HCT116 (cell line): ENCODE measurements around the gene EIF3I. TPM values are rescaled to one million over a fixed set of nuclear protein-coding genes. Genes with fewer than 3 reads are reported as not detected.

ENCODE experiments used
- ATAC-seq: fragments of 200-7000 bp; cut with Tn5 transposase; 2 replicates; pipeline ENCODE4 v1.9.1; 2020; ENCODE audit warnings: mild to moderate bottlenecking, moderate library complexity
- BruUV-seq: library from RNA; stranded (reverse); fragments of 400-500 nt; replicated peaks from 2 replicates; lab custom pipeline; 2021; lab: Mats Ljungman, UMichigan
- CTCF ChIA-PET: fragments of 300-600 bp; sonication (Branson Sonifier 250); formaldehyde crosslinking; loops from one replicate; lab custom pipeline; 2021; ENCODE audit warnings: antibody characterized with exemption; lab: Charles Lee
- POLR2A ChIA-PET: fragments of 300-600, 350-600 bp; sonication (Branson Sonifier 250); formaldehyde crosslinking; loops from one replicate; lab custom pipeline; 2021; ENCODE audit warnings: antibody characterized with exemption; lab: Charles Lee
- RAD21 ChIA-PET, 2 experiments: fragments of 300-600 bp; sonication (Branson Sonifier 250); formaldehyde crosslinking; loops; one replicate each; lab custom pipeline; 2023; ENCODE audit warnings: low total read pairs in 2 of 2; ENCODE audit not compliant: uncharacterized antibody in 2 of 2, unreplicated experiment in 2 of 2, low non-redundant PET in 1 of 2; lab: Charles Lee
- DNase-seq: peaks from one replicate; pipeline ENCODE4 v3.0.0-alpha.2; 2010; ENCODE audit warnings: low read depth, low spot score
- H2AFZ ChIP-seq: fragments of 200-600 bp; shearing (Covaris generic), sonication (generic); 2 replicates; pipeline ENCODE4 v1.6.1; 2017; ENCODE audit warnings: low read depth, mixed run types, mixed read lengths, antibody characterized with exemption, low read length; ENCODE audit not compliant: poor library complexity, severe bottlenecking
- H3K27ac ChIP-seq: 2 replicates; pipeline ENCODE4 v1.5.1; 2012; ENCODE audit warnings: low read depth, low read length
- H3K27me3 ChIP-seq: fragments of 200-600 bp; sonication (generic); 2 replicates; pipeline ENCODE4 v1.6.1; 2016; ENCODE audit warnings: mixed run types, low read length, mixed read lengths; ENCODE audit not compliant: insufficient read depth
- H3K36me3 ChIP-seq, 2 experiments: fragments of 200-500 bp in 1 of 2; fragments of 200-600 bp in 1 of 2; sonication (Bioruptor generic) in 1 of 2; sonication (generic) in 1 of 2; 2 replicates each; pipeline versions ENCODE4 v1.5.1 to v1.6.1; 2014 to 2016; ENCODE audit warnings: low read length in 2 of 2, inconsistent platforms in 1 of 2, mixed read lengths in 1 of 2, mixed run types in 1 of 2; ENCODE audit not compliant: insufficient read depth in 2 of 2, control insufficient read depth in 1 of 2
- H3K4me1 ChIP-seq, 2 experiments: fragments of 200-600 bp in 1 of 2; sonication (generic) in 1 of 2; 2 replicates each; pipeline versions ENCODE4 v1.5.1 to v1.6.1; 2012 to 2017; ENCODE audit warnings: low read length in 2 of 2, inconsistent platforms in 1 of 2, mild to moderate bottlenecking in 1 of 2, mixed read lengths in 1 of 2, mixed run types in 1 of 2, moderate library complexity in 1 of 2; ENCODE audit not compliant: insufficient read depth in 2 of 2, control insufficient read depth in 1 of 2
- H3K4me2 ChIP-seq: fragments of 200-600 bp; sonication (generic); 2 replicates; pipeline ENCODE4 v1.6.1; 2017; ENCODE audit warnings: mixed run types, low read length, mixed read lengths
- H3K4me3 ChIP-seq, 2 experiments: fragments of 200-600 bp in 1 of 2; sonication (generic) in 1 of 2; replicated peaks in 1 of 2; 2 replicates each; pipeline ENCODE4 v1.5.1; 2011 to 2016; ENCODE audit warnings: low read length in 2 of 2, control low read depth in 1 of 2, low read depth in 1 of 2, mild to moderate bottlenecking in 1 of 2, mixed read lengths in 1 of 2, mixed run types in 1 of 2
- H3K79me2 ChIP-seq: fragments of 200-600 bp; sonication (generic); 2 replicates; pipeline ENCODE4 v1.6.1; 2017; ENCODE audit warnings: mild to moderate bottlenecking, mixed run types, low read length, moderate library complexity, mixed read lengths; ENCODE audit not compliant: insufficient read depth
- H3K9ac ChIP-seq: fragments of 200-600 bp; sonication (generic); 2 replicates; pipeline ENCODE4 v1.6.1; 2016; ENCODE audit warnings: low read length, mixed read lengths
- H3K9me2 ChIP-seq: fragments of 200-600 bp; sonication (generic), shearing (Covaris generic); 2 replicates; pipeline ENCODE4 v1.6.1; 2017; ENCODE audit warnings: mixed run types, mild to moderate bottlenecking, moderate library complexity; ENCODE audit not compliant: insufficient read depth
- H3K9me3 ChIP-seq, 2 experiments: fragments of 200-500 bp in 1 of 2; fragments of 200-600 bp in 1 of 2; sonication (Bioruptor generic) in 1 of 2; sonication (generic) in 1 of 2; 2 replicates each; pipeline ENCODE4 v1.6.1; 2014 to 2017; ENCODE audit warnings: low read length in 2 of 2, mixed read lengths in 2 of 2, inconsistent platforms in 1 of 2, low read depth in 1 of 2, mild to moderate bottlenecking in 1 of 2, mixed run types in 1 of 2, moderate library complexity in 1 of 2; ENCODE audit not compliant: control insufficient read depth in 1 of 2, insufficient read depth in 1 of 2
- H4K20me1 ChIP-seq: fragments of 200-600 bp; sonication (generic), shearing (Covaris generic); 2 replicates; pipeline ENCODE4 v1.6.1; 2017; ENCODE audit warnings: mixed run types, mild to moderate bottlenecking, moderate library complexity; ENCODE audit not compliant: insufficient read depth
- ATF3 ChIP-seq: IDR thresholded peaks from 2 replicates; pipeline ENCODE4 v1.6.1; 2012
- CEBPB ChIP-seq: IDR thresholded peaks from 2 replicates; pipeline ENCODE4 v1.6.1; 2012; ENCODE audit warnings: low read depth
- CTCF ChIP-seq, 3 experiments: fragments of 200-600 bp in 1 of 3; sonication (generic) in 1 of 3; IDR thresholded peaks in 2 of 3; conservative IDR thresholded peaks in 1 of 3; 2 replicates each; pipeline ENCODE4 v1.5.1; 2012 to 2017; ENCODE audit warnings: low read depth in 2 of 3, low read length in 2 of 3, antibody characterized with exemption in 1 of 3, borderline replicate concordance in 1 of 3, control low read depth in 1 of 3, mild to moderate bottlenecking in 1 of 3, mixed read lengths in 1 of 3, mixed run types in 1 of 3, moderate library complexity in 1 of 3; ENCODE audit not compliant: insufficient read depth in 1 of 3
- EGR1 ChIP-seq: IDR thresholded peaks from 2 replicates; pipeline ENCODE4 v1.6.1; 2012; ENCODE audit warnings: low read depth
- EZH2 ChIP-seq: fragments of 200-600 bp; sonication (generic); IDR thresholded peaks from 2 replicates; pipeline ENCODE4 v1.6.1; 2017; ENCODE audit warnings: antibody characterized with exemption, mixed run types
- EZH2phosphoT487 ChIP-seq: fragments of 200-600 bp; IDR thresholded peaks from 2 replicates; pipeline ENCODE4 v1.6.1; 2018; ENCODE audit warnings: antibody characterized with exemption, borderline replicate concordance
- MAX ChIP-seq: IDR thresholded peaks from 2 replicates; pipeline ENCODE4 v1.6.1; 2012
- POLR2A ChIP-seq: IDR thresholded peaks from 2 replicates; pipeline ENCODE4 v1.7.0; 2011; ENCODE audit warnings: borderline replicate concordance; ENCODE audit not compliant: insufficient read depth, insufficient read length; ENCODE audit errors: extremely low read depth
- SIN3A ChIP-seq: IDR thresholded peaks from 2 replicates; pipeline ENCODE4 v1.6.1; 2012; ENCODE audit warnings: low read depth
- SP1 ChIP-seq: IDR thresholded peaks from 2 replicates; pipeline ENCODE4 v1.6.1; 2012; ENCODE audit warnings: low read depth
- YY1 ChIP-seq: IDR thresholded peaks from 2 replicates; pipeline ENCODE4 v1.6.1; 2011; ENCODE audit warnings: low read length, low read depth, moderate library complexity, mild to moderate bottlenecking; ENCODE audit not compliant: insufficient replicate concordance; ENCODE audit errors: extremely low read depth
- ZBTB33 ChIP-seq: IDR thresholded peaks from 2 replicates; pipeline ENCODE4 v1.6.1; 2011; ENCODE audit warnings: mild to moderate bottlenecking, low read length, moderate library complexity; ENCODE audit not compliant: insufficient replicate concordance; ENCODE audit errors: extremely low read depth
- ZFX ChIP-seq: fragments of 450-650 bp; IDR thresholded peaks from 2 replicates; pipeline ENCODE4 v1.6.1; 2017
- intact Hi-C: fragments of 100-400 bp; cut with micrococcal nuclease; formaldehyde crosslinking; loops from 2 replicates; pipeline ENCODE4 v1.10.0; 2022
- total RNA-seq: library from RNA; stranded (reverse); gene quantifications from one replicate; pipeline ENCODE4 v1.2.1, GENCODE V29; 2021; ENCODE audit not compliant: unreplicated experiment

EIF3I gene
- total RNA-seq, 1 experiment from 2014 or later, result 323 TPM

- ChIA-PET POLR2A (no interaction called here), CTCF (interaction anchor here (1.4 kb wide), 1 partner anchor 16 kb away, joined by 3 read pairs; no protein-coding TSS in a partner anchor), RAD21 (no interaction called here)
- Histone ChIP-seq H3K9me2 (no peaks in the 10 kb centered on the region), H3K4me3 (no peak overlapping the region), H3K36me3 (peaks cover 5 to 26% of the 10 kb centered on the region in 2 experiments), H4K20me1 (no peaks in the 10 kb centered on the region), H3K79me2 (no peaks in the 10 kb centered on the region), H3K27ac (no peak overlapping the region), H3K9me3 (no peaks in the 10 kb centered on the region), H2AFZ (no peak overlapping the region), H3K4me1 (peaks cover 5 to 21% of the 10 kb centered on the region in 2 experiments; a peak in 3 of 4 replicates), H3K4me2 (peak overlapping the region; percentile 71), H3K9ac (0 out of 2 replicates have a peak overlapping the region, but pooled peaks have one; percentile 47), H3K27me3 (no peaks in the 10 kb centered on the region)
- TF ChIP-seq CEBPB (no peak), YY1 (no peak), ATF3 (no peak), POLR2A (no peak), SIN3A (no peak), EZH2 (no peak), ZFX (no peak)
- DNase-seq, result no peak
- intact Hi-C loops, result no loop called here
- ATAC-seq, result 0 out of 2 replicates have a peak, but pooled peaks have one; percentile 6
- no TSS peak for BruUV-seq
These were observed 22.5 kb upstream of the EIF3I start for GRCh38 chr1:32199717-32200072.

- Histone ChIP-seq H4K20me1 (no peaks in the 10 kb centered on the region), H3K4me2 (peak within 1 kb of the TSS; percentile 71), H3K36me3 (peaks cover 2 to 19% of the 10 kb centered on the region in 2 experiments; a peak in 3 of 4 replicates), H3K4me1 (peaks cover 5 to 28% of the 10 kb centered on the region in 2 experiments; a peak in 3 of 4 replicates), H3K9me3 (no peaks in the 10 kb centered on the region), H3K27ac (no peak within 1 kb of the TSS), H3K9ac (peak within 1 kb of the TSS; percentile 47), H3K79me2 (no peaks in the 10 kb centered on the region), H3K9me2 (no peaks in the 10 kb centered on the region), H3K27me3 (no peaks in the 10 kb centered on the region), H2AFZ (no peak within 1 kb of the TSS), H3K4me3 (peak within 1 kb of the TSS; percentile 38 to 51)
- ChIA-PET CTCF (interaction anchor here (1.0 to 1.4 kb wide), 2 partner anchors 15 to 48 kb away, joined by 3 read pairs; no protein-coding TSS in a partner anchor), RAD21 (no interaction called here), POLR2A (interaction anchor here (0.7 kb wide), 1 partner anchor 59 kb away, joined by 3 read pairs; no protein-coding TSS in a partner anchor)
- DNase-seq (no peak), ATAC-seq (peak; percentile 55)
- TF ChIP-seq EZH2, result no peak
- no peak for TF ChIP-seq CTCF (IDR thresholded peaks at IDR 0.05 in 2 of 3, conservative IDR thresholded peaks at IDR 0.05 in 1 of 3; ENCODE audit: borderline replicate concordance in 1 of 3, insufficient read depth in 1 of 3, low read depth in 2 of 3, low read length in 2 of 3)
- no peak for TF ChIP-seq EZH2phosphoT487
- TF ChIP-seq SP1, result no peak
- no peak for TF ChIP-seq CEBPB
- peak; percentile 46 for TF ChIP-seq YY1
- TF ChIP-seq POLR2A, result no peak
- TF ChIP-seq EGR1, result peak; percentile 50; the same call in 1 of the 2 replicates
- TF ChIP-seq SIN3A, result no peak
- peak; percentile 78 for TF ChIP-seq MAX
- TF ChIP-seq ZBTB33, result no peak
- intact Hi-C loops, result no loop called here
- BruUV-seq, result no TSS peak
These were observed 21.8 kb upstream of the EIF3I start, which contains the start of gene CCDC28B for GRCh38 chr1:32200226-32201010. TSS of gene CCDC28B (plus strand) at chr1:32200595. CDS start at chr1:32201936, 1,341 bp downstream.
